HG02610 (cell line): ENCODE results near the gene EFCAB8.
"Not testable (repeated sequence)": the region's sequence is repeated elsewhere in the genome, so short reads cannot be mapped to it uniquely, and the experiment has no call there.

Source experiments
- ATAC-seq: cut with Tn5 transposase; IDR thresholded peaks from one replicate; pipeline ENCODE4 v1.9.1; 2021; ENCODE audit warnings: mild to moderate bottlenecking, moderate library complexity; ENCODE audit not compliant: unreplicated experiment

Gene EFCAB8

DNA sequence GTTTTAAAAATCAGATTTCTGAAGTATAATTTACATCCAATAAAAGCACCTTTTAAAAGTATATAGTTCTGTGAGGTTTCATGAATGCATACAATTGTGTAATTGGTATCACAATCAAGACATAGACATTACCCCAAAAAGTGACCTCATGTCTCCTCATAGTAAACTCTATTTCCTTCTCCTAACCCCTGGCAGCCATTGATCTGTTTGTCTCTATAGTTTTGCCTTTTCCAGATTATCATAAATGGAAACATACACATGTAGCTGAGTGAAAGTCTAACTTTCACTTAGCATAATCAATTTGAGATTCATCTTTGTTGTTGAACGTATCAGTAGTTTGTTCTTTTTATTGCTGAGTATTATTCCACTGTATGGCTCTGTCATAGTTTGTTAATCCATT lies 87.9 kb downstream of the EFCAB8 start:
- ATAC-seq, result no peak

DNA sequence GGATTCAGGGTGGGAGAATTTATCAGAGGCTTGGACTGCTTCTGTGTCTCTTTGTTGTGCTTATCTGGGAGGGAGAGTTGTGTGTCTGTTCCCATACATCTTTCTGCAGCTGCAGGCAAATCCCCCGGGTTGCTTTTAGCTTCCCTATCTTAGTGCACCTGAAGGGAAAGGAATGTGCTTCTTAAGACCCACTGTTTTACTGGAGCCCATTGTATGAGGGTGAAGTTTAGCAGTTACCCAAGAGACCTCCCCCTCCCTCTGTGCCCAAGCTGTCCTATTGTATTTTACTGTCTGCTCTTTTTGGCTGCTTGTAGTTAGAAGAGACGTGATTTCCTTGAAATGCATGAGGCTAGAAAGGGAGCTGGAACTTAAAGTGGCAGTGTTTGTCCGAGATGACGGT lies 91.8 kb downstream of the EFCAB8 start:
- ATAC-seq, result not testable (repeated sequence)

DNA sequence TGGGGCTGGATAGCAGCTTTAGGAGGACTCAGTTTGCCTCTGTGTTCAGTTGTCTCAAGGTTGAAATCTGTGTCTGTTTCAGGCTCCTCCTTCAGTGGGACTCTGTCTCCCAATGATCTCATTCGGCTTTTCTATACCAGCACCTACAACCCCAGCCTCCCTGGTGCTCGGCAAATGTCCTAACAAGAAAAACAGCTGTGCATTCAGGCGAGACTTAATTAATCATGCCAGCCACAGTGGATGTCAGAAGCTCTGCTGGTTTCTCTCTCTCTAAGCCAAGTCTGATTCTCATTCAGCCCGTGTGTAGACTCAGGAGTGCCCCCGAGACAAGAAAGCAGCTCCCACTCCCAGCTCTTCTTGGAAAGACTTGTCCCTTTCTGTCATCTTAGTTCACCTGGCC lies 98.7 kb downstream of the EFCAB8 start:
- ATAC-seq, result no peak

DNA sequence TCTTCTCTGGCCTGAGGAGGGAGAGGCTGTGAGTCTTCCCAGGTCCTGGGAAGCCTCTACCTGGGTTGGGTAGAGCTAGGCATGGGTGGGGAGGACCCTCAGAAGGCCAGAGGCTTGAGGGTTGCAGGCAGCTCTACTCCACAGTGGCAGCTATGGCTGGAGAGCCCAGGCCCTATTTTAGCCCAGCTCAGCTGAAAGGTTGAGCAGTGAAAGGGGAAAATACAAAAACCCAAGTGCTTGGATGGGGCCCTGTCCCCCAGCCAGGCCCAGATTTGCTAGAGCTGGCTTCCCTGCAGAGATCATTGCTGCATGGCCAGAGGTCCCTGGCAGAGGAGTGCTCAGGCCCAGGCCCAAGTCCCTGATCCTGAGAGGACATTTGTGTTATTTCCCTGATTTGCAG lies 99.9 kb downstream of the EFCAB8 start:
- ATAC-seq, result no peak

DNA sequence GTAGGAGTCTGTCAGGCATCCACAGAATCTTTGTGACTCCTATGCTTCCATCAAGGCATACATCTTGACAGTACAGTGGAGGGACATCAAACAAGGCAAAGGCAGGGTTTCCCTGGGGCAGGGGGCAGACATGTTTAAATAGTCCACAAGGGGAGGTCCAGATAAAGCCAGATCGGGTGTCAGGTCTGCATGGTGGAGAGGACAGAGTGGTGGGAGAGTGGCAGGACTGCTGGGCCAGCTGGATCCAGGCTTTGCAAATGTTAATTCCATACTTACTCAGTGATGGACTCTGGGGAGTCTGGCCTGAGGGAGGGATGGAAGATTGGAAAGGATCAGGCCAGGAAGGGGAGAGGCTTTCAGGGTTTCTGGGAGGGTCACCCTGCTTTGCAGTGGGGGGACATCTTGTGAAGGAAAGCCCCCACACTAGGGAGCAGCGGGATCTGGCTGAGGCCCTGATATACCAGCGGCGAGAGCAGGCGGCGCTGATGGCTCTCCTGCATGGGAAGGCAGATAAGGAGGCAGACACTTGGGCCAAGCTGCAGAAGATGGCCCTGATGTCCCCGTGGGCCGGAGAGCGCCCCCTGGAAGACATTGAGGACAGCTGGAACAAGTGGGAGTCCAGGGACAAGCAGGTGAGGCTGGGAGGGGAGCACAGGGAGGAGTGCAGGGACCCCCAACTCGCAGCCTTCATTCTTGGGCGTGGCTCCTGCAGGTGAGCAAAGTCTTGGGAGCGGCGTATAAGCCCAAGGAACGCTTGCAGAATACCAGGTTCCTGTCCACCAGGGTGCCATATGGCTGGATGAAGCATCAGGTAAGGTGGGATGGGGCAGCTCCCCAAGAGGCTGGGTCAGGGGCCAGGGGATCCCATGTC lies 100.9 kb downstream of the EFCAB8 start:
- ATAC-seq, result no peak

DNA sequence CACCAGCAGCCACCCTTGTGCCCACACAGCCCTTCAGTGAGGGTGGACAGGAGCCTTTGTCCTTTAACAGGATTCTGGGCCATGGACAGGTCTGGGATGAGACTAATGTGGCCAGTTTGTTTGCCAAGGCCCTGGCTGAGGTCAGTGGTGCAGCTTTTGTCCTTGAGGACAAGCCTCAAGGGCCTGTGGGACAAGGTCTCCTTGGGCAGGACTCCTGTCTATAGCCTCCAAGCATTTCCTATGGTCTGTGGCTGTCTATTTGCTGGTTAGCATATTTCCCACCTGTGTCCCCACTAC lies 101.4 kb downstream of the EFCAB8 start:
- ATAC-seq, result no peak

DNA sequence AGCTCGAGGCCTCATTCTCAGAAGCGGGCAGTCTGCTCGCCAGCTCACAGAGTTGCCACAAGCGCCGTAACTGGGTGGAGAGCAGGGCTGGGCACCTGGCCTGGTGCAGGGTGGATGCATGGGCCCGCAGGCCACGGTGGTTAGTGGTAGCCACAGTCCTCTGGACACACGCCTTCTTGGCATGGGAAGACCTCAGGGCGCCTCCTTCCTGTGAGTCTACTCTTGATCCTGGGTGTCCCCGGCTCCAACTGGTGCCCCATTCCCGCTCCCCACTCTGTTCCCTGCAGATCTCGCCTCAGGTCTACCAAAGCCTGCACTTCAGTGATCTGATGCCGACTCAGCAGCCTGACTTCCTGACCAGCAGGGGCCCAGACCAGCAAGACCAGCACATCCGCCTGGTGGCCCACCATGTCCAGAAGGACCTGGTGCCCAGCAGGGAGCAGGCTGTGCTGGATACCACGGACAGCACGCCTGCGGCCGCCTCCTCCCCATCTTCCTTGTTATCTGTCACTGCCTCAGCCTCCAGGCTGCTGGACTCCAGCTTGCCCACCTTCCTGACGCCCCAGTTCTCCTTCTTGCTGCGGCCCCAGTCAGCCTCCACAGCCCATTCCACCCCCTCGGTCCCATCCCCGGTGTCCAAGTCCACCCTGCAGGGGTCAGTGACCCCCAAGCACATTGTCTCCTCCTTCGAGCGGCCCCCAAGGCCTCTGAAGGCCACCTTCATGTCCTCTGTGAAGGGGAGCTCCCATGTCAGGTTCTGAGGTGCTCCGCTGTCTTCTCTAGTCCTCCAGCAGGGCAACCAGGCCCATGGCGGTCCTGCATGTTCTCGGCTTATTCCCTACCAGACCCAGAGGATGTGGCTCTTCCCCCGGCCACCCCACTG lies 102.4 kb downstream of the EFCAB8 start:
- no peak for ATAC-seq

DNA sequence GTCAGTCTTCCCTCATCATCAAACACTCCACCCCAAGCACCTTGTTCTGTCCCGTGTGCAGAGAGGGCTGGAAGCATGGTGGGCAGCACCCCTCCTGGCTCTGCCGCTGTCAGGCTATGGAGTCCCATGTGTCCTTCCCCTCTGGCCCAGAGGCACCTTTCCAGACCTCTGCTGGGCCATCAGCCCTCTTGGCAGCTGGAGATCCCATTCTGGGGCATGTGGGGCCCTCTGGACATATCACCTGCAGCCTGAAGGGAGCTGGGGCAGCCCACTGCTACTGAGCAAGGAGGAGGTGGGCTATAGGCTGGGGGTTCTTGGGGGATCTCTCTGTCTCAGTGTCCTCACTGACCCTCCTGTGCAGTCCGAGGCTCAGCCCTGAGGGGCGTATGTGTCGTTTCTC lies 103.3 kb downstream of the EFCAB8 start:
- no peak for ATAC-seq

DNA sequence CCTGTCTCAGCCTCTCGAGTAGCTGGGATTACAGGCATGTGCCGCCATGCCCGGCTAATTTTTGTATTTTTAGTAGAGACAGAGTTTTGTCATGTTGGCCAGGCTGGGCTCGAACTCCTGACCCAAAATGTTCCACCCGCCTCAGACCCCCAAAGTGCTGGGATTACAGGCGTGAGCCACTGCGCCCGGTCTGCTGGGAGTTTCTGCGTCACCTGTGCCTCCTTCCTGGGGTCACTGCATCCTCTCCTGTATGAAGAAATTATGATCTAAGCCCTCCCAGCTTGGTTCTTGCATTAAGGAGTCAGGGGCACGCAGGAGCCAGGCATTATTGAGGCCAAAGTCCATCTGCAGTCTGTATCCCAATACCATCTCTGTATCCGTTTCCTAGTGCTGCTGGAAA lies 103.9 kb downstream of the EFCAB8 start:
- ATAC-seq, result not testable (repeated sequence)

DNA sequence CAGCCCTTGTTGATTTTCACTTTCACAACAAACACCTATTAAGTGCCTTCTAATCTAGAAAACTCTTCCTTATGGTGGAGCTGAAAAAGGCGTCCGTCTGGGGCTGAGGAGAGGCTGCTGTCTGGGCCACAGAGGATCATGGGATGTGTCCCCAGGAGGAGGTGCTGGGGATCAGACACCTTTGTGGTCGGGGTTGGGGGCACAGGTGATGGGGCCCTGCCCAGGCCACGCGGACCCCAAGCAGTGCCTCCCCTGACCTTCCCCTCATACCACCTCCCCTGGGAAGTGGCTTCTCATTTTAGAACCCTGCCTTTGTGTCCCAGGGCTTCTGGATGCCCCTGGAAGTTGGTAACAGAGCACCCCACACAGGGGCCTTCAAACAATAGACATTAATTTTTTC lies 104.5 kb downstream of the EFCAB8 start:
- no peak for ATAC-seq

DNA sequence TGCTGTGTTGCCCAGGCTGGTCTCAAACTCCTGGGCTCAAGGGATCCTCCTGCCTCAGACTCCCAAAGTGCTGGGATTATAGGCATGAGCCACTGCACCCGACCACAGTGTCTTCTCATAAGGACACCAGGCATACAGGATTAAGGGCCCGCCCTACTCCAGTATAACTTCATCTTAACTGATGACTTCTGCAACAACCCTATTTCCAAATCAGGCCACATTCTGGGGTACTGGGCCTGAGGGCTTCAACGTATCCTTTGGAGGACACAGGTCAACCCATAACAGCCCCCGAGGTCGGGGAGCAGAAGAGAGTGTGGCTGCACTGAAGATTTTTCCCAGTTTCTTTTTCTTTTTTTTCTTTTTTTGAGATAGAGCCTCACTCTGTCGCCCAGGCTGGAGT lies 105.9 kb downstream of the EFCAB8 start:
- ATAC-seq, result no peak

DNA sequence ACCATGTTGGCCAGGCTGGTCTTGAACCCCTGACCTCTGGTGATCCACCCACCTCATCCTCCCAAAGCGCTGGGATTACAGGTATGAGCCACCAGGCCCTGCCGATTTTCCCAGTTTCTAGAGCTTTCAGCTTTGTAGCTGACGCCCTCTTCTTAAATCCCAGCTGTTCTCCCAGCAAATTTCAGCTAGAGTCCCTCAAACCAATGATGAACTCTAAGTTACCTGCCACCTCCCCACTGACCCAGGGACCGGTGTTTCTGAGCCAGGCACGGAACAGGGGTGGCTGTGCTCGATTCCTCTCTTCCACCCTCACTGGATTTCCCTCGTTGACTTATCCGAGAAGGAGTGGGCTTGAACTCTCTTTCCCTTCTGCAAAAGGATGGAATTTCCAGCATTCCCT lies 106.4 kb downstream of the EFCAB8 start:
- no peak for ATAC-seq

DNA sequence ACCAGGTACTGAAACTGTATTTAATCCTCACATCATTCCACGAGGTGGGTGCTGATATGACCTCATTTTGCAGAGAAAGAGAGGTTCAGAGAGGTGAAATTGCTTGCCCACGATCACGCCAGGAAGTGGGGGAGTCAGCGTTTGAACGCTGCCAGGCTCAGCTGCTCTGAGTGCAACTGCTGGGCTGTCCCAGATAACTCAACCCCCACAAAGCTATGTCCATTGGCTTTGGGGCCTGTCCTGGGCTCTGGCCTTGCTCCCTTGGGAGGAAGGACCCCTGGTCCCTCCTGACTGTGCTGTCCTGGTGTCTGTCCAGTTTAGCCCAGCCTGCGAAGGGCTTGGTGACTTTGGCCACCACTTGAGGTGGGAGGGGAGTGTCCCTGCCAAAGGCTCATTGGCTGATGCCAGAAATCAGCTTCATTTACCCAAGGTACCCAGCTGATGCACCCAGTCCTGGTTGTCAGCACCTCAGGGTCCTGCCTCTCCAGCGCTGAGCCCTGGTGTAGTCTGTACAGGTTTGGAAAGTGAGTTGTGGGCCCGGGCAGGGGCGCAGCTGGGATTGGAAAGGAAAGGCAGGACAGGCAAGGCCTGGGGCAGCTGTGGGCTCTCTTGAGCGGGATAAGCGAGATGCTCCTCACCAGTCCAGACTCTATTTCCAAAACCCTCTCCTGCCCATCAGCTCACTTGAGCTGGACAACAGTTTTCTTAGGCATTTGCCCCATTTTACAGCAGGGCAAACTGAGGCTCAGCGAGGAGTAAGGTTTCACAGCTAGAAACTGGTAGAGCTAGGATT lies 107.1 kb downstream of the EFCAB8 start:
- no peak for ATAC-seq

DNA sequence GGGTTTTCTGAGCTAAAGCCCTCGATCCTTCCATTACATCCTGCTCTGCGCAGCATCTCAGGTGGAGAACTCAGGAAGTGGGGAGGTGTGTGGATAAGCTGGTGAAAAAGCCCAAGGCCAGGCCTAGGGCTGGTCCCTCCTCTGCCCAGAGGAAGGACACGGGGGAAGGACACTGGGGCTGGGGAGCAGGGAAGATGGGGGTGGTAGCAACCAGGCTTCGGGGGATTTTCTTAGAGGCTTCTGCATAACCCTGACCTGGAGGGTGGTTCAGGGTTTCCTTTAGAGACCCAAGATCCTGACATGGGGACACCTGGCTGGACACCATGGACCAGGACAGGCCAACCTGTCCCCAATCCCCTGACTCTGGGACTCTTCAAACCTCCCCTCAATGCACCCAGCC lies 107.7 kb downstream of the EFCAB8 start:
- no peak for ATAC-seq

DNA sequence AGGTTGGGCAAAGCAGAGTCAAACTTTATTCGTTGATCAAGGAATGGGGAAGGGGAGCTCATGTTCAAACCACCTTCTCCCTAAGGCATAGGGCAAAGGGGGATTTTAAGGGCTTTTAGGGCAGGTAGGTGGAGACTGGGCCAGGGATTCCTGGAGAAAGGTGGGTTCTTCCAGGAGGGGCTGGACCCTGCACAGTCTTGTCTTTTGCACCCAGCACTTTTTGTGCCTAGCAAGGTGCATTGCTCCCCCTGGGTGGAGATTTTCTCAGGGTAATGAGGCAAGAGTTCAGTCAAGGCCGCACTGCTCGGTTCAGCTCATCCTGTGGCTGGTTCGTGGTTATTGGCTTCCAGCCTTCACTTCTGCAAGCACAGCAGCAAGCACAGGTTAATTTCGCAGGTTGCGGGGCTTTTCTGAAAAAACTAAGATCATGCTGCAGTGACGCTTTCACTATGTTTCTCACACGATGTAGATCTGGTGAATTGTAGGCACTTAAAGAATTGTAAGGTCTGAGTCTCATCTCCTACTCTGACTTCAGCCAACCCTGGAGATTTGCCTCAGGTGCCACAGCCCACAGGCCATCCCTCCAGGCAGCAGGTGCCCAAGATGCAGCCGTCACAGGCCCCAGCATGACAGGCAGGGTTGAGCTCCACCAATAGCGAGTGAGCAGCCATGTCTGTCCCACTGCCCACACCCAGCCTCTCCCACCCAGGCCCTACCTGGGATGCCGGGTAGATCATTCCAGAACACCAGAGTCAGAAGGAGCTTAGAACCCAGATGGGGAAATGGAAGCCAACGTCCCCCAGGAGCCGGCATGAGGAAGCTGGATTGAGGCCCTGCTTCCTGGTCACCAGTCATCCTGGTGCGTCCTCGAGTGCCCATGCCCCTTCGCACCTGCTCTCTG lies 108.4 kb downstream of the EFCAB8 start:
- peak; percentile 43 for ATAC-seq

DNA sequence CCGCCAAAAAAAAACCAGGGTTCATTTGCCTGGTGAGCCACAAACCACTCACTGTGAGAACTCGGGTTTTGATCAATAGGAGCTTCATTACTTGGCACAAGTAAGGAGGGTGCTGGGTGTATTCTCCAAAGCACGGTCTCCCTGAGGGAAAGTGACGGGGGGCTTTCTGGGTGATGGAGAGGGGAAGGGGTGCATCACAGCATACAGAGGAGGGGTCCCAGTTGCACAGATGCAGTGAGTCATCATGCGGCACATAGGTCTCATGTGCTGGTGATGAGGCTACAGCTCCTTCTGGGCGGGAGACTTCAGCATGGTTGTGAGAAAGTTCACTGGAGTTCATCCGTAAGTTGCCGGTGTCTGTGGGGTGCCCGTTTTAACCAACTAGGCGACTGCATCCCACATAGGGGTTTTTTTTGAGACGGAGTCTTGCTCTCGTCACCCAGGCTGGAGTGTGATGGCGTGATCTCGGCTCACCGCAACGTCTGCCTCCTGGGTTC lies 109.3 kb downstream of the EFCAB8 start:
- ATAC-seq, result no peak

DNA sequence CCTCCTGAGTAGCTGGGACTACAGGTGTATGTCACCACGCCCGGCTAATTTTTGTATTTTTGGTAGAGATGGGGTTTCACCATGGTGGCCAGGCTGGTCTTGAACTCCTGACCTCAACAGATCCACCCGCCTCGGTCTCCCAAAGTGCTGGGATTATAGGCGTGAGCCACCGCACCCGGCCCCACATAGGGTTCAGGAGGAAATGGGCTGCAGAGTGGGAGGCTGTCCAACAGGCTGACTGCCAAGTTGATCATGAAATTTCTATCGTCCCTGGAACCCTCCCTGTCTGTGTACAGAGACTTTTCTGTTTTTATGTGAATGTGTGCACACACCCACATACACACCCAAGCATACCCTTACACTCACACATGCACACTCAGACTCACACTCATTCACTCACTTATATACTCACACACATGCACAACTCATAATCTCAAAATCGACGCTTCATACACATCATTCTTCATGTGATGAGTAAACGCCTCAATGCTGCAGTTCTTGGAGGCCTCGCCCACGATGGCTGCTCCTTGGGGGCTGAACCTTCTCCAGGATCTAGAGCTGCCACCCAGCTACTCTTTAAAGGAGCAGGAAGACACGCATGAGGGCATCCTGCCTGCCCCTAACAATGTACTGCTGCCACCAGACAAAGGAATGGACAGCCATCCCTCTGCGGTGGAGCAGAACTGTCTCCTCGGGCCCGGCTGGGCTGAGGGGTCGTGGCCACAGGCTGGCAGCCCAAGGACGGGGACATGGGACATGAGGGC lies 109.9 kb downstream of the EFCAB8 start:
- no peak for ATAC-seq

DNA sequence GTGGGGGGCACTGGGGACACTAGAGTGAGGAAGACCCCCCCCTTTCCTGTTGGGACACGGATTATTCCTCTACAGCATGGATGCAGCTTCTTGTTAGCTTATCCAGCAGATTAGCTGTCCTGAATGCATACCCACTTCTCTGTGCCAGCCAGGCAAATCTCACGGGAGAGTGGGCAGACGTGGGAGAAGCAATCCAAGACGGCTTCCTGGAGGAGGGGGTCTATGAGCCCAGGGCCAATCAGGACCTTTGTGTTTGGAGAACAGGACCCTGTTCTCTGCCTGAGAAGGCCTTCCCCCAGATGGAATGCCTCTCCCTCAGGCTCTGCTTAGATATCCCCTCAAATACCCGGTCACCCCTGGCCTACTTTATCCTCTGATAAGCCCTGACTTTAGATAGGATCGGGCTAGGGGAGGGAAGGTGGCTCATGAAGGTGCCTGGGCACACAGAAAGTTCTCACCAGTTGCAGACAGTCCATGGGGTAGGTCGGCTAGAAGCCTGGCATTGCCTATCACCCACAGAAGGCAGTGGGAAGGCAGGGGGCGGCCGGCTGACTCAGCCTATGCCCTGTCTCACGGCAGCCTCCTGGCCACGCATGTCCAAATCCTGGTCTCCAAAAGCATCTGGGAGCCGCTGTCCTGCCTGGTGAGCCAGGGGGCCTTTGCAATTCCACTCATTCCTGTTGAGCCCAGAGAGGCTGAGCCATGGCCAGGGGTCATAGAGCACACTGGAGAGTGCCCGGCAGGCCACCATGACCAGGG lies 110.8 kb downstream of the EFCAB8 start:
- no peak for ATAC-seq
